Measurements from ENCODE around the gene GLIS1. TPM values are rescaled to one million over a fixed set of nuclear protein-coding genes. Genes with fewer than 3 reads are reported as not detected.

The GLIS1 gene
- total and polyA plus RNA-seq, 2 of the 8 experiments (the other 6 are each of a cell fraction or from before 2014, with no cell fraction given) = 0.15 to 0.22 TPM

DNA sequence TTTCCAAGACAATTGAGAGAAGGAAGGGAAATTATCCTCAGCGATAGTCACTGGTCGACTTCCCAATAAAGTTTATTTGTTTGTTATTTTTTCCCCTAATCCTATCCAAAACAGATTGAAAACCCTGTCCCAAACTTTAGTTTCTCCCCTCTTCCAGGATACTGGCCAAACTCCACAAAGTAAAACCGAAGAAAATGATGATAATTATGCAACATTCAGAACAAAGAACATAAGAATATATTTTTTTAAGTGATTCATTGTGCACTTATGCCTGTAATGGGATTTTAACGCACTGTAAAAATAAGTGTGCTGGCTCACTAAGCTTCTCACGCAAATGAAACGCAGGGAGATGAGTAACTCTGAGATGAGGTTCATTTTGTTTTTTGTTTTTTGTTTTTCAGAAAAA is 6.0 kb downstream of the GLIS1 start:
- FAIRE-seq (no peak), DNase-seq (ENCODE audit: low read depth in 1 of 2, low spot score in 2 of 2) (no peak)
- peaks cover 1% of the 10 kb centered on the region; the same call in 1 of the 2 replicates for H3K23me2 ChIP-seq (ENCODE audit: low read depth, low read length)
- H2BK120ac ChIP-seq (replicated peaks; ENCODE audit: low read depth, low read length) = no peak overlapping the region
- no peak overlapping the region for H4K5ac ChIP-seq (ENCODE audit: insufficient read length, low read depth, low read length)
- no peak overlapping the region for H3K18ac ChIP-seq (ENCODE audit: extremely low read depth, low read length)
- no peaks in the 10 kb centered on the region for H3K79me2 ChIP-seq (ENCODE audit: control insufficient read depth in 1 of 2, insufficient read depth in 2 of 2, low read length in 2 of 2)
- no peaks in the 10 kb centered on the region for H4K20me1 ChIP-seq (replicated peaks in 1 of 2; ENCODE audit: control insufficient read depth in 1 of 2, insufficient read depth in 2 of 2, low read length in 2 of 2)
- H2AFZ ChIP-seq (ENCODE audit: low read length) = no peak overlapping the region
- no peaks in the 10 kb centered on the region for H3K79me1 ChIP-seq (ENCODE audit: low read depth, low read length)
- POLR2A ChIA-PET (ENCODE audit: partially characterized antibody) = no interaction called here
- WGBS, 2 experiments (ENCODE audit: extremely low coverage in 1 of 2, insufficient coverage in 1 of 2, insufficient read length in 1 of 2, insufficient replicate concordance in 2 of 2, low coverage in 1 of 2, low lambda C conversion rate in 2 of 2, missing lambda C conversion rate in 1 of 2) = 73% methylated on average over 6 of the region's 6 CpGs; no CpG with 5 or more reads in 1 of the 2 experiments
- no peak overlapping the region for H4K91ac ChIP-seq (replicated peaks; ENCODE audit: insufficient read length, low read length)
- no peak overlapping the region for H2BK15ac ChIP-seq (ENCODE audit: low read length)
- H3K27me3 ChIP-seq (replicated peaks in 1 of 4; ENCODE audit: control insufficient read depth in 3 of 4, extremely low read depth in 1 of 4, insufficient read depth in 3 of 4, low read length in 3 of 4) = peaks cover 19 to 27% (median 27%) of the 10 kb centered on the region in 4 experiments
- H3K9me3 ChIP-seq (ENCODE audit: insufficient read depth in 2 of 2, low read depth in 1 of 2, low read length in 1 of 2) = no peaks in the 10 kb centered on the region
- no peak for TF ChIP-seq JUN (IDR thresholded peaks at IDR 0.05; ENCODE audit: low read depth, low read length)
- no peak for TF ChIP-seq TEAD4 (IDR thresholded peaks at IDR 0.05; ENCODE audit: low read depth, low read length)
- no peak for TF ChIP-seq CBX8 (IDR thresholded peaks at IDR 0.05; ENCODE audit: borderline replicate concordance, low read depth, low read length)
- TF ChIP-seq BCL11A (IDR thresholded peaks at IDR 0.05; ENCODE audit: low read depth in 2 of 2, low read length in 2 of 2) = no peak
- no peak for TF ChIP-seq SAP30 (IDR thresholded peaks at IDR 0.05; ENCODE audit: insufficient read depth, insufficient replicate concordance, low read length)
- no peak for TF ChIP-seq CHD2 (IDR thresholded peaks at IDR 0.05; ENCODE audit: low read length)
- TF ChIP-seq CHD1 (IDR thresholded peaks at IDR 0.05; ENCODE audit: low read depth, low read length) = no peak
- no peak for TF ChIP-seq KDM5A (IDR thresholded peaks at IDR 0.05; ENCODE audit: low read length)
- no peak for TF ChIP-seq MAFK (IDR thresholded peaks at IDR 0.05; ENCODE audit: low read depth, low read length)
- no peak for TF ChIP-seq BACH1 (IDR thresholded peaks at IDR 0.05; ENCODE audit: low read length)
- H3K27ac ChIP-seq (ENCODE audit: low read depth, low read length) = no peak overlapping the region
- H3K9ac ChIP-seq (replicated peaks in 1 of 4; ENCODE audit: extremely low read depth in 1 of 4, low read depth in 3 of 4, low read length in 3 of 4) = no peak overlapping the region
- no peaks in the 10 kb centered on the region; a peak in 1 of 8 replicates for H3K36me3 ChIP-seq (ENCODE audit: control insufficient read depth in 2 of 4, insufficient read depth in 4 of 4, low read length in 3 of 4)
- H3K14ac ChIP-seq (ENCODE audit: insufficient read length) = no peak overlapping the region
- no peak overlapping the region for H3K4me3 ChIP-seq (ENCODE audit: extremely low read depth in 1 of 4, insufficient read depth in 2 of 4, low read depth in 3 of 4, low read length in 4 of 4)
- no peak overlapping the region for H3K56ac ChIP-seq (replicated peaks; ENCODE audit: insufficient read length, low read depth, low read length)
- no peak overlapping the region for H3K4ac ChIP-seq (replicated peaks; ENCODE audit: insufficient read length, low read depth, low read length)
- H3K4me1 ChIP-seq (replicated peaks in 1 of 4; ENCODE audit: control insufficient read depth in 3 of 4, insufficient read depth in 4 of 4, low read length in 3 of 4) = peaks cover 0 to under 1% (median under 1%) of the 10 kb centered on the region in 4 experiments; a peak in 2 of 7 replicates
- no peak overlapping the region for H2BK12ac ChIP-seq (ENCODE audit: low read depth, low read length)
- H3K4me2 ChIP-seq (ENCODE audit: insufficient read depth in 1 of 2, low read depth in 2 of 2, low read length in 2 of 2) = no peak overlapping the region
- no peak overlapping the region for H2BK20ac ChIP-seq (ENCODE audit: low read length)
- CTCF ChIA-PET (ENCODE audit: partially characterized antibody) = interaction anchor here (0.7 to 2.6 kb wide), 2 partner anchors 8 to 17 kb away, joined by 3 to 14 read pairs; no protein-coding TSS in a partner anchor
- no peak overlapping the region for H2BK5ac ChIP-seq (ENCODE audit: low read depth, low read length)
- no peak overlapping the region for H4K8ac ChIP-seq (ENCODE audit: extremely low read depth, insufficient read depth, low read length)
- no peak overlapping the region for H2AK5ac ChIP-seq (ENCODE audit: low read depth, low read length)
- H3K23ac ChIP-seq (ENCODE audit: insufficient read length) = no peak overlapping the region

Data from H1 (cell line).